IPS-NIHi7 (cell line): ENCODE data around the gene NCL.

ENCODE experiments used
- DNase-seq: peaks from one replicate; pipeline ENCODE4 v3.0.0; 2012; ENCODE audit warnings: mixed read lengths; ENCODE audit errors: extremely low spot score

NCL gene, protein sequence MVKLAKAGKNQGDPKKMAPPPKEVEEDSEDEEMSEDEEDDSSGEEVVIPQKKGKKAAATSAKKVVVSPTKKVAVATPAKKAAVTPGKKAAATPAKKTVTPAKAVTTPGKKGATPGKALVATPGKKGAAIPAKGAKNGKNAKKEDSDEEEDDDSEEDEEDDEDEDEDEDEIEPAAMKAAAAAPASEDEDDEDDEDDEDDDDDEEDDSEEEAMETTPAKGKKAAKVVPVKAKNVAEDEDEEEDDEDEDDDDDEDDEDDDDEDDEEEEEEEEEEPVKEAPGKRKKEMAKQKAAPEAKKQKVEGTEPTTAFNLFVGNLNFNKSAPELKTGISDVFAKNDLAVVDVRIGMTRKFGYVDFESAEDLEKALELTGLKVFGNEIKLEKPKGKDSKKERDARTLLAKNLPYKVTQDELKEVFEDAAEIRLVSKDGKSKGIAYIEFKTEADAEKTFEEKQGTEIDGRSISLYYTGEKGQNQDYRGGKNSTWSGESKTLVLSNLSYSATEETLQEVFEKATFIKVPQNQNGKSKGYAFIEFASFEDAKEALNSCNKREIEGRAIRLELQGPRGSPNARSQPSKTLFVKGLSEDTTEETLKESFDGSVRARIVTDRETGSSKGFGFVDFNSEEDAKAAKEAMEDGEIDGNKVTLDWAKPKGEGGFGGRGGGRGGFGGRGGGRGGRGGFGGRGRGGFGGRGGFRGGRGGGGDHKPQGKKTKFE

DNA sequence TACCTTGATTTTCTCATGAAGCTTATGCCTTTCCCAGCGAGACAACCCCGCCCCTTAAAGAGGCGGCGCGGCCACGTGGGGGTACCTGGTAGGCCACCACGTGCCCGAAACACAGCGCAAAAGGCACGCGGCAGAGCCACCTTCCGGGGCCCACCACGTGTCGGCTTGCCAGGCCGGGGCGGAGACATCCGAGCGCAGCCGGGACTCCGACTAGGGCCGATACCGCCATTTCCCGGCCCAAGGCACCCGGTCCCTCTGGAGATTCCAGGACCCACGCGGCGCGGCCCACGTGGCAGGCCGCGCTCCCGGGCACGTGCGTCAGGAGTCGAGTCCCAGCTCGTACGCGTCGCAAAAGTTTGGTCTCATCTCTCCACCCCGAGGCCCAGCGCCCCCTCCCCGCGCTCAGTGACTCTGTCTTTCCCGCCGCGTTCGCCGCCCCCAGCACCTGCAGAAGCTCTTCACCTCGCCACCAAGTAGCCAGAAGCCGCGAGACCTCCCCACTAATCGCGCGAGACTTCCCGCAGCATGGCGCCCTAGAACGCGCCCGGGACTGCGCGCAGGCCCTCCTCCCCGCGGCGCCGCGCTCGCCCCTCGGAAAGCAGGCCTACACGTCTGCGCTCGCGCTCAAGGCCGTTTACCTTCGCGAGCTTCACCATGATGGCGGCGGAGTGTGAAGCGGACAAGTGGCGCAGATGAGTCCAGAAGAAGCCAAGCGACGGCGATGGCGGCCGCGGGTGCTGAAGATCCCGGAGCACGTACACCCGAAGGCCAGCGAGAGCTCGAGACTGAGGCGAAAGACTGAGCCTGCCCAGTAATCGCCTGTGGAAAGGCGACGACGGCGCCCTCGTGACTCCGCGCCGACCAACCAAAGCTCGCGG, at the start of gene NCL:
Gene NCL, minus strand, starts transcription at position 787 of the 878 bp plus-strand sequence. Its CDS starts 131 bp downstream, at position 656.
- peak; percentile 66 for DNase-seq

DNA sequence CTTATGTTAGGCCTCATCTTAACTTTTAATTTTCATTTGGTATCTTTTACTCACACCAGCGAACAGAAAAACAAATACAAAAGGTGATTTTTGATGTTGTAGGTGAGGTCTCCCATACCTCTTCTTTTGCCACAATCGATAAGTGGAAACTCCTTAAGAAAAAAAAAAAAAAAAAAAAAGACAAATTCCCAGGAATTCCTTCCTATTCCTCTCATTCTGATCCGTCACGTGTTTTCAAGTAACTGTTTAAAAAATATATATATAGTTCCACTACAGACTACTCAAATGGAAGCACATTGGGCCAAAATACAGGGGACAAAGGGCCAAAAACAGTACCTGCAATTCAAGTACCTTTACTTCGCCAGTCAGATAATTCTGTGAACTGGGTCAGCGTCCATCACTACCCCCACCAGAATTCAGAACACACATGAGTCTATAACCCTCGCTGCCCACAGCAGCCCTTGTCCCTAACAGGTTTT, 49.5 kb upstream of the NCL start:
- DNase-seq: no peak

DNA sequence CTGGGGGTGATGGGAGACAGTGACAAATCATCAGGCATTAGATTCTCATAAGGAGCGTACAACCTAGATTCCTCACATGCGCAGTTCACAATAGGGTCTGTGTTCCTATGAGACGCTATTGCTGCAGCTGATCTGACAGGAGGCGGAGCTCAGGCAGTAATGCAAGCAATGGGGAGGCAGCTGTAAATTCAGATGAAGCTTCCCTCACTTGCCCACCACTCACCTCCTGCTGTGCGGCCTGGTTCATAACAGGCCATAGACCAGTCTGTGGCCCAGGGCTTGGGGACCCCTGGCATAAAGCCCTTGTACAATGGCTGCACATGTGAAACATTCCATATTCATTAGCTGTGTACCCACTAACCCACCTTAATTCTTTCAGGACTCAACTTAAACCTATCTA, 47.9 kb upstream of the NCL start:
- no peak for DNase-seq

DNA sequence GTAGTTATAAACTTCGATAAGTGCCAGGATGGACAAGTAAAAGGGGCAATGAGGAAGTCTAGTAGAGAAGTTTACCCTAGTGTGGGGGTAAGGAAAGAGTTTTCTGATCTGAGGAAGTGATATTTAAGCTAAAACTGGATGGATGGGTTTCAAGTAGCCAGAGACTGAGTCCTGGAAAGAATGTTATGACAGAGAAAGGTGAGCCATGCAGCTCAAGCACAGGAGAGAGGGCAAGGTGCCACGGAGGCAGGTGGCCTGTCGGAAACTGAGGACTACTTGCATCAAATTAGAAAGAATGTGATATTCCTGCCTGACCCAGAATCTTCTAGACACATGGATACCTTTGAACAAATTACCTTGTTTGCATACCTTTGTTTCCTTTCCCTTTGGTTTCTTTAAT, 39.5 kb upstream of the NCL start:
- DNase-seq: no peak

DNA sequence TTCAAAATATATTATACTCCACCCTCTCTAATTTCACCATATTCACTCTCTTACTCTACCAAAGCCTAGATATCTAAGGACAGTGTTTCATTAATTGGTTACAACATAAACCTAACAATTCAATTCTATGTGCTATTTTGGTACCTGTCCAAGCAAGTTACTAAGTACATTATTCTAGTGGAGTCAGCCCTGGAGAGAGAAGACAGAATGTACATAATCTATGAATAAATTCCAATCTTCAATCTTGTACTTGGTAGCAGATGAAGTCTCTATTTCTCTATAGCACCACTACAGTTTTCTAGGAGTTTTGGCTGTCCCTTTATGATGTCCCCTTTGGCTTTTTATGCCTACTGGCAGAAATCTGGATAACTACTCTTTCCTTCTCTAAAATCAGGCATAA, 38.3 kb upstream of the NCL start:
- no peak for DNase-seq

DNA sequence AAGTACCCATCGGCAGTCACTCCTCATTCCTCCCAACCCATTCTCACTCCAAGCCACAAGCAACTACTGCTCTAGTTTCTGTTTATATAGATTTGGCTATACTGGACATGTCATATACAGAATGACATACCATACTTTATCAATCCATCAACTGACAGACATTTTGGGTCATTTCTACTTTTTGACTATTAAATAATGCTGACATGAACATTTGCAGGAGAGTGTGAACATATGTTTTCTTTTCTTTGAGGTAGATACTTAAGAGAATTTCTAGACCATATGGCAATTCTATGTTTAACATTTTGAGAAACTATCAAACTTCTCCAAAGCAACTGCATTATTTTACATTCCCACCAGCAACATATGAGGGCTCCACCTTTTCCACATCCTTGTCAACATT, 33.4 kb upstream of the NCL start:
- DNase-seq: no peak

DNA sequence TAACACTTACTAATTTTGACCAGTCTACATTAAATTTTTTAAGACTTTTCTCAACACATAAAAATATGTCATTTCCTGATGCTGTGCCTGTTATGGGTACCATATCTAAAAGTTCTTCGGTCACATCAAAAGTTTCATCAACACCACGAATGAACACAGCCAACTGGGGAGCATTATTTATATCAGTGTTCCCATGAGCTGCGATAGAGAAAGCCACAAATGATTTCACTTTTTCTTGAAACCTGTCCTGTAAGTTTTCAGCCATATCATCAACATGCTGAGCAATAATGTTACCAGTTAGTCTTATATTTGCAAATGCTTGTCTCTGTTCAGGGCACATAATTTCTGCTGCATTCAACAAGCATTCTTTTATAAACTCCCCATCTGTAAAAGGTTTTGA, 30.4 kb upstream of the NCL start:
- DNase-seq: no peak

DNA sequence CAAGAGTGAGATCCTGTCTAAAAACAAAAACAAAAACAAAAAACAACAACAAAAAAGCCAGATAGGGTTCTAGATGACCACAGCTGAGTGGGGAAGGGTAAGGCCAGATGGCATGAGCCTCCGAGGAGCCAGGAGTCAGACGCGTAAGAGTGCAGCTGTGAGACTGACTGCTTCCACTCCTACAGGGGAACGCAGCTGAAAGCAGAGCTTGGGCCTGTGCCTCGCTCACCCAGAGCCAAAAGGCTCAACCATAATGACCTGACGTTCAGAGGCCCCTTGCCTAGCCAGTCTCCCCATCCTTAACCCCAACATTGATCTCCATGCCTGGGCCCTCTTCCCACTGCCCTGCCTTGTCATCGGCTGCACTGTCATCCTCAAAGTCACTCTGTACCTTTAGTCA, 26.5 kb upstream of the NCL start:
- no peak for DNase-seq

DNA sequence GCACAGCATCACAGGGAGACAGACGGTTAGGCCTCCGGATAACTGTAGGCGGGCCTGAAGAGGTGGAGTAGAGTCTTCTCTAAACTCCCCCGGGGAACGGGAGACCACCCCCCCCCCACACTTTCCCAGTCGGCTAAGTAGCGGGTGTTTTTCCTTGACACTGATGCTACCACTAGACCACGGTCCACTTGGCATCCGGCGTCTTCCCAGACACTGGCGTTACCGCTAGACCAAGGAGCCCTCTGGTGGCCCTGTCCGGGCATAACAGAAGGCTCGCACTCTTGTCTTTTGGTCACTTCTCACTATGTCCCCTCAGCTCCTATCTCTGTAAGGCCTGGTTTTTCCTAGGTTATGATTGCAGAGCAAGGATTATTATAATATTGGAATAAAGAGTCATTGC, 25.7 kb upstream of the NCL start:
- no peak for DNase-seq

DNA sequence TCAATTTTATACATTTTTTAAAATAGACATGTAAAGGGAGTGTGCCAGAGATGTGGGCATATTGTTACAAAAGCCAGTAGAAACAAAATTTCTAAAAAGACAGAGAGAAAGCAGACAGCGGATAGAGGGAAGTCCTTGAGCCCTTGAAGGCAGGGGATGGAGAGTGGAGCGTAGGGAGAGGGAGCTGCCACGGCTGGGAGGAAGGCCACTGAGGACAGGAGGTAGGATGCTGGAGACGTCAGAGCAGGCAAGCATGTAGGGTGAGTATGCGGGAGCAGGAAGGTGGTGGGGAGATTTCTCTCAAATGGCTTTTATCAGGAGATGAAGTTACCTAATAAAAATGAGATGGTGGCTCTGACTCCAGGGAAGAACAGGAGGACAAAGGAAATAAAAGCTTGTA, 24.0 kb upstream of the NCL start:
- DNase-seq: no peak

DNA sequence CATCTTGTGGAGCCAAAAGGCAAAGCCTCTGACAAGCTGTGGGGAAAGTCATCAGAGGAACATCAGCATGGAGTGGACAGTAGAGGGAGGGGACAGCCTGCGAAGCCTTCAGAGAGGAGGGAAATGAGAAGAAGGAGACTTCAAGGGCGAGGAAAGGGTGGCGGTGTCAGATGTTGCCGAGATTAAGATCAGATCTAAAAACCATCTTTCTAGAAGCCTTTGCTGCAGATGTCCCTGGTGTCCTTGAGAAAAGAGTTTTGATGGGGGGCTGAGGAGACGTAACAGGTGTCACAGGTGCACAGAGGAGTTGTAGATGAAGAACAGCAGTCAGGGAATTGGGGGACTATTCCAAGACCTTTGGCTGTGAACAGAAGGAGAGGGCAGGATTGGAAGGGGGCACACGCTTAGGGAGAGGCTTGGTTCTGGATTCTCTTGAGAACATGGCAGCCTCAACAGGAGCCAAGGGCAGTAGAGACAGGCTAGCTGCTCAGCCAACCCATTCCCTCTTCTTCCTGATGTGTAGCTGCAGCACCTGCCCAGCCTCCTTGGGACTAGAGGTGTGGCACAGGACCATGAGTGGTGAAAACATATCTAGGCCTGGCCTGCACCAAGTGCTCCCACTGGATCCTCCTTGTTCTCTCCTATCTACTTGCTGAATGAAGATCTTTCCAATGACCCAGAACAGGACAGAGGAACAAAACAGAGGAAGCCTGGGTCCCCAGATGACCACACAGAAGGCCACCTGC, 22.7 kb upstream of the NCL start:
- DNase-seq: no peak

DNA sequence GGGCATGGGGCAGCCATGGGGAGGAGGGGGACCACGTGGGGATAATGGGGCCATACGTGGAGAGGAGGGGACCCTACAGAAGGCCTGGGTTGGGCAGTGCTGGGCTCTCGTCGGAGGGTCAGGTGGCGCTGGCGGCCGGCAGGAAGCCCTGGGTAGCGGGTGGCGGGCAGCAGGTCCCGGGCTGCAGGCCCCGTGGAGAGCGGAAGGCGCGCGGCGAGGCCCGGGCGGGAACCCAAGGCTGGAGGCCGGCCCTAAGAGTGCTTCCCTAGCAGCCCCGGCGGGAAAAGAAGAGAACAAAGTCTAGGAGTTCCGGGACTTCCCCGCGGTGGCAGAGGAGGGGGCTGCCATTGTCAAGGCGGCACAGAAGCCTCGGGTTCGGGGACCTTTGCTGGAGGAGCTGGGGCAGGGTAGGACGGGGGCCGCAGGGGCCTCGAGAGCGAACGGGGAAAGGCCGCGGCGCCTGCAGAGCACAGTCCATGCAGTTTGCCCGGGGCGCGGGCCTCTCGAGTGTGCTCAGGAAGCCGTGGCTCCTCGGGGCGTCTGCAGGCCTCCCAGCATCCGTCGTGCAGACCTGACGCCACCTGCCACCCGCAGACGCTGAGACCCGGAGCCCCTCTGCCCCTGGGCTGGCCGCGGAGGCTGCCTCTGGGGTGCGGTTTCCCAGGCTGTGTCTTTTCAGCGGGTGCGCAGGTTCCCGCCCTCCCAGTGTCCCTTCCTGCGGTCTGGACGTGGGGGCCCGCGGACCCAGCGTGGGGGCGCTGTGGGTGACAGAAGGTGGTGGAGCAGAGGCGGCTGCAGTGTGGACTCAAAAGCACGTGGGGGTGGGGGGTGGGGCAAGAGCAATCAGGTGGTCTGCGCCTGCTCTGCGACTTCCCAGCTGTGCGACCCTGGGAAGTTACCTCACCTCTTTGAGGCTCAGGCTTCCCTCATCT, 19.4 kb upstream of the NCL start:
- DNase-seq: peak; percentile 27

DNA sequence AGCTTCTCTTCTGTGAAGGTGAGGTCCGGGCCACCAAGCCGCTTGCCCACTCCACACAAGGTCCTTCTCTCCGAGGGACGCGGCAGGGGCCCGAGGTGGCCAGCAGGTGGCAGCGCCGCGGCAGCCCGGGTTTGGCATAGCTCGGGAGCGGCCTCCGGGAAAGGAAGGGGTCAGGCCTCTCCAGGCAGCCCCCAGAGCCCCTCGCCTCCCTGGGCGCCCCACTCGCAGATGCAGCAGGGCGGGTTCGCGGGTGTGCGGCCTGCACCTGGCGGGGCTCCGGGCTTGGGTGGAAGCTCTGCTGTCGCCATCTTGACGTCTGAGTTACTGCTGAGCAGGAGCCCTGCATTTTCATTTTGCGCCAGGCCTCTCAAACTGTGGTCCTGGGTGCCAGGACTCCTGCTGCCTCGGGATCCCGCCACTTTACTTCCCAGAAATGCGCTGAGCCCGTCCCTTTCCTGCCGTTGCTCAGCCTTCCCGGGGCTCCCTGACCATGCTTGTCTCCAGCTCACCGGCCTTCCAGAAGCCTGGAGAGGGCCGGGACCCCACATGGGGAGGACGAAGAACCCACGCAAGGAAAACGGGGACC, 18.6 kb upstream of the NCL start:
- peak; percentile 92 for DNase-seq

DNA sequence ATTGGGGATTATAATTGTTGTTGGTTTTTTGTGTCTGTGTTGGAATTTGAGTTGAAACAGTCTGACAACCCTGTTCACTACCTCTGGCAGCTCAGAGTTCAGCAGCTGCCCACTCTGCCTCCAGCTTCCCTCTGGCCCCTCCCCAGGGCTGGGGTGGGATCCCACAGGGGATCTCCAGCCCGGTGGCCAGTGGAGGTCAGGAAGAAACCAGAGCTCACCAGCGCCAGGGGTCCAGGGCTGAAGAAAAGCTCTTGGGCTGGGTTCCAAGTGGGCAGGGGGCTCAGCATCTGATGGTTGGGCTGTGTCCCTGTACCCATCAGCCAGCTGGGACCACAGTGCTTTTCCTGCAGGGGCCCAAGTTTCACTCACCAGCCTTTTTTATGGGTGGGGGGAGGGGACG, 16.5 kb upstream of the NCL start:
- no peak for DNase-seq

DNA sequence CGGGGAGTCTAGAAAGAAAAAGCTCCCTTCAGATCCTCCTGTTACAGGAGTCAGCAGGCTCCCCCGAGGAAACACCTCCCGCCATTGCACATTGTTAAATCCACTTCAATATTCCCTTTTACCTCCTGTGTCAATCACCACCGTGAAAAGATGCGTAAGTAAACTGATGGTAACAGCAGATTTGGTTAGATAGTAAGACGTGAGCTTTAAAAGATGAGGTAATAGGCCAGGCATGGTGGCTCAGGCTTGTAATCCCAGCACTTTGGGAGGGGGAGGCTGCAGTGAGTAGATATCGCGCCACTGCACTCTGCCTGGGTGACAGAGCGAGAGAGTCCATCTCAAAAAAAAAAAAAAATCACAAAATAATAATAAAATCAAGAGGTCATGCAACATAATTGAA, 15.2 kb upstream of the NCL start:
- DNase-seq: no peak

DNA sequence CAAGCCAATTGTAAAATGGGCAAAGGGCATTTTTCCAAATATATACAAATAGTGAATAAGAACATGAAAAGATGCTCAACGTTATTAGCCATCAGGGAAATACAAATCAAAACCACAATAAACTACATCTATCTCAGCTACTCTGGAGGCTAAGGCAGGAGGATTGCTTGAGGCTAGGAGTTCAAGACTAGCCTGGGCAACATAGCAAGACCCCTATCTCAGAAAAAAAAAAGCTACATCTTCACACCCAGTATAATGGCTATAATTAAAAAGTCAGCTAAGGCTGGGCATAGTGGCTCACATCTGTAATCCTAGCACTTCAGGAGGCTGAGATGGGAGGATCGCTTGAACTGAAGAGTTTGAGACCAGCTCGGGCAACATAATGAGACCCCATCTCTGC, 12.6 kb upstream of the NCL start:
- DNase-seq: no peak

DNA sequence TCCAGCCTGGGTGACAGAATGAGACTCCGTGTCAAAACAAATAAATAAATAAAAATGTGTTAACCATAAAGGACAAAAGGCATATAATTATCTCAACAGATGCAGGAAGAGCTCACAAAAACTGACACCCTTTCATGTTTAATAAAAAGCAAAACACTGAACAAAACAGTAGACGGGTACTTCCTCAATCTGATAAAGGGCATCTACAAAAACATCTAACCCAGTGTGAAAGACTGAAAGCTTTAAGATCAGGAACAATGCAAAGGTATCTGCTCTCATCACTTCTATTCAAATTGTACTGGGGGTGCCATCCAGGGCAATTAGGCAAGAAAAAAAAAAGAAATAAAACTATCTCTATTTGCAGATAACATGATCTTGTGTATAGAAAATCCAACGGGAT, 11.7 kb upstream of the NCL start:
- no peak for DNase-seq

DNA sequence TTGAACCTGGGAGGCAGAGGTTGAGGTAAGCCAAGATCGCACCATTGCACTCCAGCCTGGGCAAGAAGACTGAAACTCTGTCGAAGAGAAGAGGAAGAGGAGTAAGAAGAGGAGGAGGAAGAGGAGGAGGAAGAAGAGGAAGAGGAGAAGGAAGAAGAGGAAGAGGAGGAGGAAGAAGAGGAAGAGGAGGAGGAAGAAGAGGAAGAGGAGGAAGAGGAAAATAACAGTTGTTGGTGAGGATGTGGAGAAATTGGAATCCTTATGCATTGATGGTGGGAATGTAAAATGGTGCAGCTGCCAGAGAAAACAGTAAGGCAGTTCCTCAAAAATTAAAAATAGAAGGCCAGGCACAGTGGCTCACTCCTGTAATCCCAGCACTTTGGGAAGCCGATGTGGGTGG, 8.5 kb upstream of the NCL start:
- DNase-seq: no peak

DNA sequence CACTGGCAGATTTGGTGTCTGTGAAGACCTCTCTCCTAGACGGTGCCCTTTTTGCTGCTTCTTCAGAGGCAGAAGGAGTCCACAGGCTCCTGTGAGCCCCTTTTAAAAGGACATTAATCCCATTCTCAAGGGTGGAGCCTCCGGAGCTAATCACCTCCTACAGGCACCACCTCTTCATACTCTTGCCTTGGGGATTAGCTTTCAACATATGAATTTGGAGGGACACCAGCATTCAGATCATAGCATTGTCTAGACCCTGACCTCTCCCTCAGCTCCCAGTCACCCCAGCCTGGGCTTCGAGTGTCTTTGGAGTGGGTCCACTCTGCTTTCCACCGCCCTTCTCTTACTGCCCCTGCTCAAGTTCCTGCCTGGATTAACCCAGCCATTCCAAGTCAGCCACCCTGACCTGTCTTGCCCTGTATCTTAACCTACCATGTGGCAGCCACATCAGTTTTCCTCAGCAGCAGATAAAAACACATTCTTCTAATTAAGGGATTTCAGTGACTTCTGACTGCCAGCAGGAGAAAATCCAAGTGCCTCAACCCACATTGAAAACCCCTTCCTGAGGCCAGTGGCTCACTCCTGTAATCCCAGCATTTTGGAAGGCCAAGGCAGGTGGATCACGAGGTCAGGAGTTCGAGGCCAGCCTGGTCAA, 6.1 kb upstream of the NCL start:
- DNase-seq: peak; percentile 11

DNA sequence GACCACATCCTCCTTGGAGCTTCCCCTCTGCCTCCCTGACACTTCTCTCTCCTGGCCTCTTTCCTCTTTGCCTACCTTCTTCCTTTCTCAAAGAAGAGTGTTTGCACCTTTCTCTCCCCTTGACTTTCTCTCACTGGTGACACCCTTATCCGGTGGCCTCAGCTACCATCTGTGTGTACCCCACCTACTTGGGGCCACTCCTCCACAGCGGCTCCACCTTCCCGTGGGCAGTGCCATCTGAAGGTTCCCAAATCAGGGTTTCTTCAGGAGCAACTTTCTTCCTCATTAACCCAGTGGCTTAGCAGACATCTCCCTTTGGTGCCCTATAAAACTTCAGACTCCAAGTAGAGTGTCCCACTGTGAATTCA, 5.3 kb upstream of the NCL start:
- no peak for DNase-seq
